Thyroid gland (tissue), 4 donors: ENCODE measurements around the gene PEX7.

ENCODE experiments used
- CTCF ChIP-seq, 6 experiments: fragments of 200-600 bp in 3 of 6; fragments of 450-650 bp in 3 of 6; sonication (generic) in 3 of 6; IDR thresholded peaks; one replicate each; pipeline ENCODE4 v1.5.1; 2016 to 2019; ENCODE audit warnings: antibody characterized with exemption in 6 of 6, mild to moderate bottlenecking in 2 of 6, inconsistent platforms in 1 of 6, moderate library complexity in 1 of 6
- POLR2A ChIP-seq, 2 donors: fragments of 450-650 bp; IDR thresholded peaks; one replicate each; pipeline ENCODE4 v1.6.1; 2017; ENCODE audit warnings: antibody characterized with exemption in 2 of 2, mild to moderate bottlenecking in 2 of 2, moderate library complexity in 1 of 2

- TF ChIP-seq CTCF (IDR thresholded peaks at IDR 0.05) (no peak), POLR2A (IDR thresholded peaks at IDR 0.05) (no peak)
Measured at GRCh38 chr6:136880748-136881460, 58.5 kb downstream of the PEX7 start.
